HepG2 (cell line): ENCODE measurements around the gene EPHA10. TPM values are rescaled to one million over a fixed set of nuclear protein-coding genes. Genes with fewer than 3 reads are reported as not detected.

ENCODE experiments used
- ATAC-seq: fragments of 200-7000 bp; cut with Tn5 transposase; 3 replicates; pipeline ENCODE4 v1.9.1; 2020; ENCODE audit warnings: mild to moderate bottlenecking, moderate library complexity
- BruUV-seq: library from RNA; stranded (reverse); fragments of 400-500 nt; replicated peaks from 2 replicates; lab custom pipeline; 2021; lab: Mats Ljungman, UMichigan
- CTCF ChIA-PET: fragments of 300-600 bp; formaldehyde crosslinking; extraction: SDS; loops from one replicate; lab custom pipeline; 2021; ENCODE audit warnings: low total read pairs, inconsistent platforms, low intra/inter-chr PET ratio; lab: Yijun Ruan, JAX
- POLR2A ChIA-PET: fragments of 350-600 bp; sonication (Branson Sonifier 250); formaldehyde crosslinking; loops from one replicate; lab custom pipeline; 2020; ENCODE audit warnings: antibody characterized with exemption, inconsistent platforms; lab: Yijun Ruan, JAX
- DNase-seq: peaks from one replicate; pipeline ENCODE4 v3.0.0-alpha.2; 2015; ENCODE audit warnings: low spot score
- FAIRE-seq: peaks from 3 replicates; lab custom pipeline; 2011; peaks lifted over from hg19 to GRCh38; lab: Jason Lieb, UNC
- H2AFZ ChIP-seq: one replicate; pipeline ENCODE4 v1.6.1; 2011; ENCODE audit warnings: low read length, inconsistent platforms
- H3K27ac ChIP-seq: fragments of 300-600 bp; 3 replicates; pipeline ENCODE4 v1.8.0; 2011; ENCODE audit warnings: mixed run types, mild to moderate bottlenecking, mixed read lengths, low read length, inconsistent platforms; ENCODE audit not compliant: insufficient read depth; ENCODE audit errors: extremely low read length
- H3K27me3 ChIP-seq, 2 experiments: fragments of 200-600 bp in 1 of 2; 2 replicates in 1 of 2; 3 replicates in 1 of 2; pipeline versions ENCODE4 v1.6.0 to v1.8.0; 2011; ENCODE audit warnings: low read length in 2 of 2, mild to moderate bottlenecking in 2 of 2, moderate library complexity in 2 of 2, inconsistent platforms in 1 of 2; ENCODE audit not compliant: insufficient read depth in 2 of 2, control insufficient read depth in 1 of 2
- H3K36me3 ChIP-seq, 2 experiments: fragments of 200-600 bp in 1 of 2; replicated peaks in 1 of 2; 2 replicates in 1 of 2; 3 replicates in 1 of 2; pipeline versions ENCODE4 v1.5.1 to v1.8.0; 2011; ENCODE audit warnings: low read length in 2 of 2, inconsistent platforms in 1 of 2; ENCODE audit not compliant: insufficient read depth in 2 of 2, control insufficient read depth in 1 of 2
- H3K4me1 ChIP-seq: 2 replicates; pipeline ENCODE4 v1.5.1; 2012; ENCODE audit warnings: low read length, inconsistent platforms; ENCODE audit not compliant: insufficient read depth
- H3K4me2 ChIP-seq: 2 replicates; pipeline ENCODE4 v1.6.0; 2011; ENCODE audit warnings: low read depth, low read length, inconsistent platforms
- H3K4me3 ChIP-seq, 3 experiments: fragments of 200-600 bp in 1 of 3; sonication (generic), shearing (Covaris generic) in 1 of 3; replicated peaks in 1 of 3; 2 replicates each; pipeline ENCODE4 v1.5.1; 2011 to 2016; ENCODE audit warnings: low read length in 3 of 3, inconsistent platforms in 2 of 3, low read depth in 2 of 3, mild to moderate bottlenecking in 2 of 3, control low read depth in 1 of 3, mixed read lengths in 1 of 3; ENCODE audit not compliant: insufficient read depth in 1 of 3
- H3K79me2 ChIP-seq: one replicate; pipeline ENCODE4 v1.6.1; 2011; ENCODE audit warnings: low read length, inconsistent platforms; ENCODE audit not compliant: insufficient read depth
- H3K9ac ChIP-seq: 2 replicates; pipeline ENCODE4 v1.6.0; 2011; ENCODE audit warnings: mild to moderate bottlenecking, low read depth, low read length, inconsistent platforms; ENCODE audit not compliant: insufficient read depth
- H3K9me3 ChIP-seq: 2 replicates; pipeline ENCODE4 v1.5.1; 2012; ENCODE audit warnings: mild to moderate bottlenecking, low read length
- H4K20me1 ChIP-seq: 2 replicates; pipeline ENCODE4 v1.6.0; 2011; ENCODE audit warnings: inconsistent platforms, mild to moderate bottlenecking, low read length, moderate library complexity; ENCODE audit not compliant: insufficient read depth
- ARHGAP35 ChIP-seq: sonication (generic); formaldehyde crosslinking; IDR thresholded peaks from 2 replicates; pipeline ENCODE4 v1.9.0; 2022; ENCODE audit warnings: mild to moderate bottlenecking, inconsistent platforms, moderate library complexity, missing genetic modification reagents, borderline replicate concordance
- MED1 ChIP-seq: sonication (generic); formaldehyde crosslinking; IDR thresholded peaks from 2 replicates; pipeline ENCODE4 v1.4.0; 2020; ENCODE audit warnings: missing genetic modification reagents
- MXD4 ChIP-seq: IDR thresholded peaks from 2 replicates; pipeline ENCODE4 v1.6.1; 2016; ENCODE audit warnings: mild to moderate bottlenecking, missing biosample characterization, missing genetic modification reagents
- RAD21 ChIP-seq: fragments of 450-650 bp; formaldehyde crosslinking; IDR thresholded peaks from 2 replicates; pipeline ENCODE4 v1.5.0; 2020; ENCODE audit warnings: mild to moderate bottlenecking
- SALL1 ChIP-seq: sonication (generic); formaldehyde crosslinking; IDR thresholded peaks from 2 replicates; pipeline ENCODE4 v1.8.0; 2022; ENCODE audit warnings: mild to moderate bottlenecking, missing genetic modification reagents
- ZFP36 ChIP-seq: fragments of 150-350 bp; IDR thresholded peaks from 2 replicates; pipeline ENCODE4 v1.6.1; 2018; ENCODE audit warnings: borderline replicate concordance, low read length, low read depth; ENCODE audit not compliant: partially characterized antibody
- ZMAT3 ChIP-seq: sonication (generic); formaldehyde crosslinking; conservative IDR thresholded peaks from 2 replicates; pipeline ENCODE4 v1.7.0; 2021; ENCODE audit warnings: missing genetic modification reagents
- ZMYM2 ChIP-seq: sonication (generic); formaldehyde crosslinking; IDR thresholded peaks from 2 replicates; pipeline ENCODE4 v1.8.0; 2022; ENCODE audit warnings: mild to moderate bottlenecking, missing genetic modification reagents
- ZNF7 ChIP-seq: IDR thresholded peaks from 2 replicates; pipeline ENCODE4 v1.6.1; 2016; ENCODE audit warnings: missing biosample characterization, missing genetic modification reagents
- ZNF768 ChIP-seq: sonication (generic); formaldehyde crosslinking; IDR thresholded peaks from 2 replicates; pipeline ENCODE4 v1.4.0; 2020; ENCODE audit warnings: missing genetic modification reagents
- ZNF780A ChIP-seq: sonication (generic); formaldehyde crosslinking; IDR thresholded peaks from 2 replicates; pipeline ENCODE4 v1.8.0; 2022; ENCODE audit warnings: mild to moderate bottlenecking, missing genetic modification reagents, moderate library complexity
- ZNF816 ChIP-seq: sonication (generic); formaldehyde crosslinking; IDR thresholded peaks from 2 replicates; pipeline ENCODE4 v1.8.0; 2022; ENCODE audit warnings: missing genetic modification reagents, mild to moderate bottlenecking, borderline replicate concordance
- WGBS: methylation state at CpG from one replicate; pipeline ENCODE4 v1.1.6; 2017; ENCODE audit warnings: low lambda C conversion rate; 5-methylcytosine and 5-hydroxymethylcytosine counted together
- in situ Hi-C: cut with HindIII; loops from 2 replicates; pipeline ENCODE4 v1.10.0; 2017; ENCODE audit warnings: low pct_unique_long_range_greater_than_20kb; ENCODE audit not compliant: extremely low pct_ligation_motif_present
- intact Hi-C: fragments of 100-400 bp; cut with micrococcal nuclease; formaldehyde crosslinking; loops from one replicate; pipeline ENCODE4 v1.10.0; 2022; ENCODE audit not compliant: unreplicated experiment
- polyA plus RNA-seq, 8 experiments: library from polyadenylated mRNA; depleted of rRNA in 3 of 8; stranded (reverse) in 7 of 8; unstranded in 1 of 8; fragments of >200 nt; fragmentation: Illumina TruSeq in 4 of 8; extraction: Trizol in 4 of 8; gene quantifications; 2 replicates each; pipeline versions ENCODE4 v1.2.1 to v1.2.3, GENCODE V29; 2011 to 2016; ENCODE audit warnings: low read depth in 4 of 8, missing spikeins in 1 of 8, mixed read lengths in 1 of 8; ENCODE audit not compliant: insufficient read depth in 1 of 8
- total RNA-seq, 5 experiments: library from RNA; depleted of rRNA; stranded (reverse); fragments of >200 nt; fragmentation: Illumina TruSeq; extraction: Trizol; gene quantifications; 2 replicates each; pipeline ENCODE4 v1.2.3, GENCODE V29; 2016; ENCODE audit warnings: low read depth in 1 of 5
- TF ChIP-seq, protein P1 (sequence below): conservative IDR thresholded peaks from 2 replicates; pipeline ENCODE4 v1.6.1; 2018; ENCODE audit warnings: missing genetic modification reagents
- TF ChIP-seq, protein P2 (sequence below): sonication (generic); formaldehyde crosslinking; IDR thresholded peaks from 2 replicates; pipeline ENCODE4 v1.4.0; 2020; ENCODE audit warnings: missing genetic modification reagents
- TF ChIP-seq, protein P3 (sequence below): sonication (generic); formaldehyde crosslinking; IDR thresholded peaks from 2 replicates; pipeline ENCODE4 v1.4.0; 2020; ENCODE audit warnings: mild to moderate bottlenecking, missing genetic modification reagents, borderline replicate concordance
- TF ChIP-seq, protein P4 (sequence below): sonication (generic); formaldehyde crosslinking; IDR thresholded peaks from 2 replicates; pipeline ENCODE4 v1.4.0; 2020; ENCODE audit warnings: missing genetic modification reagents, low read depth, mild to moderate bottlenecking, borderline replicate concordance

The EPHA10 gene
- total and polyA plus RNA-seq, 2 of the 13 experiments (the other 11 are each of a cell fraction or from before 2014, with no cell fraction given) = 0.11 to 0.58 TPM

DNA sequence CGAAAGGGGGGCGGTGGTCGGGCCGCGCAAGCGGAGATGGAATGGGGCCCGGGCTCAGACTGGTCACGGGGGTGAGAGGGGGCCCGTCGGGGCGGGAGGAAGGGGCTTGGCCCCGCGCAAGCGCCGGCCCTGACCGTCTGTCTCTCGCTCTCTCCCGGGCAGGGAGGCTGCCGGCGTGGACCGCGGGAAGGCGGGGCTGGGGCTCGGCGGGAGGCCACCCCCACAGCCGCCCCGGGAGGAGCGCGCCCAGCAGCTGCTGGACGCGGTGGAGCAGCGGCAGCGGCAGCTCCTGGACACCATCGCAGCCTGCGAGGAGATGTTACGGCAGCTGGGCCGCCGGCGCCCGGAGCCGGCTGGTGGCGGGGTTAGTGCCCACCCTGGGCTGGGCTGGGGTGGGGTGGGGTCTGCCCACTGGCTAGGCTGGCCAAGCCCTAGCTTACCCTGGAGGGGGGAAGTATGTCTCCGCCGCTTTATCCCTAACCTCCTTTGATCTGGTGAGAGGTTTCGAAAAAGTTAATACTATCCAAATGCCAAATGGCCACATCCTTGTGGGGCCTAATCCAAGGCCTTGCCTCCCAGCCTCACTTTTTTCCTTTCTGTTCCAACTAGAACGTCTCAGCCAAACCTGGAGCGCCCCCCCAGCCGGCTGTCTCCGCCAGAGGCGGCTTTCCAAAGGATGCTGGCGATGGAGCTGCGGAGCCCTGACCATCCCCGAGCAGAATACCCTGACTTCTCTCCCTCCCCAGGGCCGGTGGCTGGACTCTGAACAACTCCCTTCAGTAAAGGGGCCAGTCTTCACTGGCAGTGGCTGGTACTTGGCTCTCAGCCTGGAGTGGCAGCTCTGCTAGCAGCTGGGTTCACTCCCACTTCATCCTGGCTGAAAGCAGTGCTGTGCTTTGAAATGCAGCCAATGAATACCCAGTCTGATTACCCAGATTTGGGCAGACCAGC, 43.7 kb upstream of the EPHA10 start:
- POLR2A ChIA-PET = interaction anchor here (0.8 to 2.9 kb wide), 14 partner anchors 9 to 1408 kb away, joined by 3 to 19 read pairs (median 4); partner anchors contain the start of genes CDCA8, GNL2, INPP5B and MTF1
- peaks cover 17% of the 10 kb centered on the region for H3K79me2 ChIP-seq
- peak overlapping the region; percentile 72 to 85 (median 75) for H3K4me3 ChIP-seq
- in situ Hi-C loops (no loop called here), intact Hi-C loops (no loop called here)
- H3K36me3 ChIP-seq = peaks cover 10 to 32% of the 10 kb centered on the region in 2 experiments
- no peak overlapping the region for H2AFZ ChIP-seq
- WGBS = 0% methylated on average over 15 of the region's 54 CpGs
- peak overlapping the region; percentile 78 for H3K9ac ChIP-seq
- H3K9me3 ChIP-seq = no peaks in the 10 kb centered on the region
- no peaks in the 10 kb centered on the region; a peak in 1 of 5 replicates for H3K27me3 ChIP-seq
- peaks cover 5% of the 10 kb centered on the region; the same call in 1 of the 2 replicates for H4K20me1 ChIP-seq
- CTCF ChIA-PET = no interaction called here
- peak overlapping the region; percentile 75 for H3K27ac ChIP-seq
- ATAC-seq (peak; percentile 82), DNase-seq (no peak), FAIRE-seq (no peak)
- H3K4me1 ChIP-seq = peaks cover 42% of the 10 kb centered on the region
- peak overlapping the region; percentile 93 for H3K4me2 ChIP-seq
- BruUV-seq = TSS peak; percentile 51
- no peak for TF ChIP-seq MED1 (CRISPR knock-in tag)
- no peak for TF ChIP-seq ZMYM2
- TF ChIP-seq, protein P1, sequence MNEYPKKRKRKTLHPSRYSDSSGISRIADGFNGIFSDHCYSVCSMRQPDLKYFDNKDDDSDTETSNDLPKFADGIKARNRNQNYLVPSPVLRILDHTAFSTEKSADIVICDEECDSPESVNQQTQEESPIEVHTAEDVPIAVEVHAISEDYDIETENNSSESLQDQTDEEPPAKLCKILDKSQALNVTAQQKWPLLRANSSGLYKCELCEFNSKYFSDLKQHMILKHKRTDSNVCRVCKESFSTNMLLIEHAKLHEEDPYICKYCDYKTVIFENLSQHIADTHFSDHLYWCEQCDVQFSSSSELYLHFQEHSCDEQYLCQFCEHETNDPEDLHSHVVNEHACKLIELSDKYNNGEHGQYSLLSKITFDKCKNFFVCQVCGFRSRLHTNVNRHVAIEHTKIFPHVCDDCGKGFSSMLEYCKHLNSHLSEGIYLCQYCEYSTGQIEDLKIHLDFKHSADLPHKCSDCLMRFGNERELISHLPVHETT = peak; percentile 61
- TF ChIP-seq ZMAT3 (CRISPR knock-in tag) = 0 out of 2 replicates have a peak, but pooled peaks have one; percentile 23
- TF ChIP-seq, protein P2, sequence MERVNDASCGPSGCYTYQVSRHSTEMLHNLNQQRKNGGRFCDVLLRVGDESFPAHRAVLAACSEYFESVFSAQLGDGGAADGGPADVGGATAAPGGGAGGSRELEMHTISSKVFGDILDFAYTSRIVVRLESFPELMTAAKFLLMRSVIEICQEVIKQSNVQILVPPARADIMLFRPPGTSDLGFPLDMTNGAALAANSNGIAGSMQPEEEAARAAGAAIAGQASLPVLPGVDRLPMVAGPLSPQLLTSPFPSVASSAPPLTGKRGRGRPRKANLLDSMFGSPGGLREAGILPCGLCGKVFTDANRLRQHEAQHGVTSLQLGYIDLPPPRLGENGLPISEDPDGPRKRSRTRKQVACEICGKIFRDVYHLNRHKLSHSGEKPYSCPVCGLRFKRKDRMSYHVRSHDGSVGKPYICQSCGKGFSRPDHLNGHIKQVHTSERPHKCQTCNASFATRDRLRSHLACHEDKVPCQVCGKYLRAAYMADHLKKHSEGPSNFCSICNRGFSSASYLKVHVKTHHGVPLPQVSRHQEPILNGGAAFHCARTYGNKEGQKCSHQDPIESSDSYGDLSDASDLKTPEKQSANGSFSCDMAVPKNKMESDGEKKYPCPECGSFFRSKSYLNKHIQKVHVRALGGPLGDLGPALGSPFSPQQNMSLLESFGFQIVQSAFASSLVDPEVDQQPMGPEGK (CRISPR knock-in tag) = peak; percentile 65
- no peak for TF ChIP-seq ZNF816 (CRISPR knock-in tag)
- TF ChIP-seq, protein P3, sequence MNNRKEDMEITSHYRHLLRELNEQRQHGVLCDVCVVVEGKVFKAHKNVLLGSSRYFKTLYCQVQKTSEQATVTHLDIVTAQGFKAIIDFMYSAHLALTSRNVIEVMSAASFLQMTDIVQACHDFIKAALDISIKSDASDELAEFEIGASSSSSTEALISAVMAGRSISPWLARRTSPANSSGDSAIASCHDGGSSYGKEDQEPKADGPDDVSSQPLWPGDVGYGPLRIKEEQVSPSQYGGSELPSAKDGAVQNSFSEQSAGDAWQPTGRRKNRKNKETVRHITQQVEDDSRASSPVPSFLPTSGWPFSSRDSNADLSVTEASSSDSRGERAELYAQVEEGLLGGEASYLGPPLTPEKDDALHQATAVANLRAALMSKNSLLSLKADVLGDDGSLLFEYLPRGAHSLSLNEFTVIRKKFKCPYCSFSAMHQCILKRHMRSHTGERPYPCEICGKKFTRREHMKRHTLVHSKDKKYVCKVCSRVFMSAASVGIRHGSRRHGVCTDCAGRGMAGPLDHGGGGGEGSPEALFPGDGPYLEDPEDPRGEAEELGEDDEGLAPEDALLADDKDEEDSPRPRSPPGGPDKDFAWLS (CRISPR knock-in tag) = 0 out of 2 replicates have a peak, but pooled peaks have one; percentile 31
- 0 out of 2 replicates have a peak, but pooled peaks have one; percentile 12 for TF ChIP-seq ZNF768
- peak; percentile 18; the same call in 1 of the 2 replicates for TF ChIP-seq SALL1 (CRISPR knock-in tag)
- no peak for TF ChIP-seq ZNF7 (CRISPR knock-in tag)
- peak; percentile 11; the same call in 1 of the 2 replicates for TF ChIP-seq RAD21 (CRISPR knock-in tag)
- 0 out of 2 replicates have a peak, but pooled peaks have one; percentile 9 for TF ChIP-seq ARHGAP35 (CRISPR knock-in tag)
- 0 out of 2 replicates have a peak, but pooled peaks have one; percentile 23 for TF ChIP-seq ZNF780A
- TF ChIP-seq MXD4 (CRISPR knock-in tag) = 0 out of 2 replicates have a peak, but pooled peaks have one; percentile 9
- TF ChIP-seq, protein P4, sequence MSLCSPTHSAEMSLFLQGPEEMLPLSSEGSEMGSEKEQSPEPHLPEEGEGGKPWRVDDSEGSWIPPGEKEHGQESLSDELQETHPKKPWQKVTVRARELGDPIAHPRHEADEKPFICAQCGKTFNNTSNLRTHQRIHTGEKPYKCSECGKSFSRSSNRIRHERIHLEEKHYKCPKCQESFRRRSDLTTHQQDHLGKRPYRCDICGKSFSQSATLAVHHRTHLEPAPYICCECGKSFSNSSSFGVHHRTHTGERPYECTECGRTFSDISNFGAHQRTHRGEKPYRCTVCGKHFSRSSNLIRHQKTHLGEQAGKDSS (CRISPR knock-in tag) = 0 out of 2 replicates have a peak, but pooled peaks have one; percentile 19
- no peak for TF ChIP-seq ZFP36
